CD4-positive, alpha-beta T cell treated with Interleukin-4 for 1 hour (primary cell): ENCODE data around the gene IL10RB.

Experiments
- DNase-seq, 2 donors: peaks; one replicate each; pipeline ENCODE4 v3.0.0-alpha.2; 2020 to 2022

IL10RB gene

DNA sequence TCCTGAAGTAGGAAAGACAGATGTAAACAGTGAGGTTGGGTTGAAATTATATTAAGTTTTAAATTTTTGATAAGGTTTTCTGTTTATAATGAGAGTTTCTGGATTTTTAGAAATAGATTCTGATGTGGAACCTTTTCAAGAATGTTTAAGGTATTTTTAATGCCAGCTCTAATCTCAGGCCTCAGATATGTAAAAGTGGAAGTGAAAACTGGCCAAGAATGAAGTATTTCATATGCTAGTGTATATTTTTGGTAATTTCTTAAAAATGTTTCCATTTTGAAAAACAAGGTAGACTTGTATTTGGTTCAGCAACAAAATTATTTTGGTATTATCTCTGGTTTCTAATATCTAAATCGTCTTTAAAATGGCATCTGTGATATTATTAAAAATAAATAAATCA, 73.0 kb downstream of the IL10RB start:
- no peak for DNase-seq

DNA sequence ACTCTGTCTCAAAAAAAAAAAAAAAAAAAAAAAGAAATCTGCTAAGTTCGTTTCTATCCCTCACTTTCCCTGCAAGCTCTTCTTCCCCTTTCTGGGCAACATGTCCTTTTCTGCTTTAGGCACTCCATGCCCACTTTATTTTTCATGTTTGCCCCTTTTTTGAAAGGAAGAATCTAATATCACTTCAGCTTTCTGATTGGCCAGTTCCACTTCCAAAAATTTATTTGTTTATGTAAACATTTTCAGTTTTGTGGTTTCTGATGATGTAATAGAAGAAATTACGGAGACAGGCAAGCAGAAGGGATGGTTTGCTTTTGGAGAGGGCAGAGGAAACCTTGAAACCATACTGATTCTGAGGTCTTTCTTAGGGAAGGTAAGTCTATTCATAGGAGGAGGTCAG, 73.8 kb downstream of the IL10RB start:
- no peak for DNase-seq

DNA sequence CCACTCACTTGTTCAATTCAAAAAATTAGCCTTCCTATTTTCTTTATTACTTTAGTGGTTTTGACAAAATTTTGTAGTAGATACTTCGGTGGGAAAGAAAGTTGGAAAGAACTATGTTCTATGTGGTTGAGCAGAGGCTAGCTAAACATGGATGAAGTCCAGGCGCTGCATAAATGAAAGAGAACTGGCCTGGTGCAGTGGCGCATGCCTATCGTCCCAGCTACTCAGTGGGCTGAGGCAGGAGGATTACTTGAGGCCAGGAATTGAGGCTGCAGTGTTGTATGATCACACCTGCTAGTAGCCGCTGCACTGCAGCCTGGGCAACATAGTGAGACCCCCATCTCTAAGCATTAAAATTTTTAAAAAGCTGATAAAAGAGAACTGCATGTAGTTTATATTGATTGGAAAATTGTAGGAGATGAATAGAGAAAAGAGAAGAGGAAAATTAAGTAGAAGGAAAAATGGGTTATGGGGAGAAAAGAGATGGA, 79.6 kb downstream of the IL10RB start:
- DNase-seq = no peak
